Neural progenitor cell (in vitro differentiated cells): ENCODE results near the gene APH1B.

Experiments
- CTCF ChIP-seq: fragments of 200-600 bp; sonication (generic); IDR thresholded peaks from 2 replicates; pipeline ENCODE4 v1.5.1; 2017; ENCODE audit warnings: antibody characterized with exemption, mild to moderate bottlenecking
- EZH2 ChIP-seq: fragments of 200-600 bp; sonication (generic); IDR thresholded peaks from 2 replicates; pipeline ENCODE4 v1.6.1; 2017; ENCODE audit warnings: antibody characterized with exemption, mild to moderate bottlenecking, moderate library complexity
- EZH2phosphoT487 ChIP-seq: fragments of 200-600 bp; sonication (generic); IDR thresholded peaks from 2 replicates; pipeline ENCODE4 v1.6.1; 2017; ENCODE audit warnings: antibody characterized with exemption

- TF ChIP-seq EZH2phosphoT487 (no peak), CTCF (no peak), EZH2 (no peak)
Observed at GRCh38 chr15:63353887-63354286, 76.5 kb downstream of the APH1B start.
